GM10266 (cell line): ENCODE results near the gene ACTRT3.
"Not testable (repeated sequence)": the region's sequence is repeated elsewhere in the genome, so short reads cannot be mapped to it uniquely, and the experiment has no call there.

Experiments used
- DNase-seq: peaks from one replicate; pipeline ENCODE4 v3.0.0; 2012; ENCODE audit errors: extremely low spot score
- TF ChIP-seq, protein P1 (sequence below): IDR thresholded peaks from 2 replicates; pipeline ENCODE4 v1.5.1; 2012; ENCODE audit warnings: mild to moderate bottlenecking, low read depth; ENCODE audit not compliant: control insufficient read depth, insufficient read depth; ENCODE audit errors: missing control alignments

ACTRT3 gene

DNA sequence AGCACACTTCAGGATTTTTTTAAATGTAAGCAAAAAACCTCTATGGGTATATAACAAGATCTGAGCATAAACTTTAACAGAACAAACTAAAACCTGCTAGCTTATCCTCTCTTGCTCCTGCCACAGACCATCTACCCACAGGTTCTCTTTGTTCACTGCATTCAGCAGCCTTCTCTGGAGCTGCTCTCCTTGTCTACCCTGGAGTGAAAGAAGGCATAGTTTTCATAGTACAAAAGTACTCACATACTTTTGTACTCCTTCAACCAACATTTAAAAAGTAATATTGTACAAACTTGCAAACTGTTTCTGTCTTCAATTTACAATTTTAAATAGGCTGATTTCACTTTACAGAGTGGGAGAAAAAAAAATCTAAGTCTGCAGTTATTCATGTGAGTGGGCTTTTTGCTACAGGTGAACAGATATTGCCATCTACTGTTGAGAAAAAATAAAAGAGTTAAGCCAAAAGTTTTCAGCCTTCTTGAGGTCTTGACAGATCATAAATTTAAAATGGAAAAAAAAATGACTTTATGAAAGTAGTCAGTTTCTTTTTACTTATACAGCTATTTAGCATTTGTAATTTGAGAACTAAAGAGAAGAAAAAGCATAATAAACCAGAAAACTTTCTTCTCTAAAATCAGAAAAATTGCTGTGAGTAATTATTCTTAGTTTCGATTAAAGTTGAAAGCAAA lies 24.9 kb downstream of the ACTRT3 start:
- TF ChIP-seq, protein P1, sequence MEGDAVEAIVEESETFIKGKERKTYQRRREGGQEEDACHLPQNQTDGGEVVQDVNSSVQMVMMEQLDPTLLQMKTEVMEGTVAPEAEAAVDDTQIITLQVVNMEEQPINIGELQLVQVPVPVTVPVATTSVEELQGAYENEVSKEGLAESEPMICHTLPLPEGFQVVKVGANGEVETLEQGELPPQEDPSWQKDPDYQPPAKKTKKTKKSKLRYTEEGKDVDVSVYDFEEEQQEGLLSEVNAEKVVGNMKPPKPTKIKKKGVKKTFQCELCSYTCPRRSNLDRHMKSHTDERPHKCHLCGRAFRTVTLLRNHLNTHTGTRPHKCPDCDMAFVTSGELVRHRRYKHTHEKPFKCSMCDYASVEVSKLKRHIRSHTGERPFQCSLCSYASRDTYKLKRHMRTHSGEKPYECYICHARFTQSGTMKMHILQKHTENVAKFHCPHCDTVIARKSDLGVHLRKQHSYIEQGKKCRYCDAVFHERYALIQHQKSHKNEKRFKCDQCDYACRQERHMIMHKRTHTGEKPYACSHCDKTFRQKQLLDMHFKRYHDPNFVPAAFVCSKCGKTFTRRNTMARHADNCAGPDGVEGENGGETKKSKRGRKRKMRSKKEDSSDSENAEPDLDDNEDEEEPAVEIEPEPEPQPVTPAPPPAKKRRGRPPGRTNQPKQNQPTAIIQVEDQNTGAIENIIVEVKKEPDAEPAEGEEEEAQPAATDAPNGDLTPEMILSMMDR: peak; percentile 28
- DNase-seq: no peak

GRCh38 chr3:169739067-169739466 lies 30.3 kb downstream of the ACTRT3 start:
- DNase-seq: no peak
- TF ChIP-seq, protein P1: no peak

GRCh38 chr3:169731857-169732256 lies 37.5 kb downstream of the ACTRT3 start:
- DNase-seq: not testable (repeated sequence)

- DNase-seq: no peak
- TF ChIP-seq, protein P1: no peak
These were observed 46.6 kb downstream of the ACTRT3 start for GRCh38 chr3:169722724-169723123.

- DNase-seq: not testable (repeated sequence)
These were observed 50.9 kb downstream of the ACTRT3 start for GRCh38 chr3:169718415-169718814.
